A549 (cell line): ENCODE data around the gene ZRANB1.

ENCODE experiments used
- CTCF ChIP-seq: fragments of >200 bp; sonication (Bioruptor Twin); formaldehyde crosslinking; IDR thresholded peaks from 3 replicates; pipeline ENCODE4 v1.5.1; 2016
- MYC ChIP-seq: IDR thresholded peaks from 2 replicates; pipeline ENCODE4 v1.6.1; 2012; ENCODE audit warnings: mild to moderate bottlenecking, inconsistent platforms, low read length, improper control_type of control experiment, borderline replicate concordance
- NR3C1 ChIP-seq: fragments of >200 bp; sonication (Bioruptor Twin); formaldehyde crosslinking; IDR thresholded peaks from 3 replicates; pipeline ENCODE4 v1.6.1; 2017
- POLR2AphosphoS2 ChIP-seq: conservative IDR thresholded peaks from 2 replicates; pipeline ENCODE4 v1.6.1; 2012; ENCODE audit warnings: low read length, improper control_type of control experiment, inconsistent platforms
- REST ChIP-seq: fragments of 200-600 bp; sonication (generic); IDR thresholded peaks from 2 replicates; pipeline ENCODE4 v1.6.1; 2016; ENCODE audit warnings: antibody characterized with exemption, mild to moderate bottlenecking, moderate library complexity

GRCh38 chr10:125010362-125010761, 68.4 kb downstream of the ZRANB1 start:
- TF ChIP-seq POLR2AphosphoS2 (no peak), REST (no peak), MYC (no peak), CTCF (no peak), NR3C1 (no peak)
